NOMO-1 treated with dmso at 0.1 percent for 144 hours (cell line): ENCODE measurements around the gene NEURL2.
"Not testable (repeated sequence)": the region's sequence is repeated elsewhere in the genome, so short reads cannot be mapped to it uniquely, and the experiment has no call there.

Experiments
- DNase-seq: peaks from one replicate; lab custom pipeline; 2025; ENCODE audit not compliant: unreplicated experiment; lab: John Stamatoyannopoulos, UW

The NEURL2 gene

GRCh38 chr20:45890985-45891983 lies at the start of gene NEURL2, which contains the start of gene CTSA:
Gene NEURL2 (minus strand): TSS chr20:45891208. CDS start chr20:45890991, 217 bp downstream.
Gene CTSA (plus strand): TSS chr20:45891335. CDS start chr20:45891569, 234 bp downstream.
- peak; percentile 67 for DNase-seq

- DNase-seq: no peak
These were observed 49.5 kb upstream of the NEURL2 start for GRCh38 chr20:45940469-45940868.

- no peak for DNase-seq
These were observed 49.0 kb upstream of the NEURL2 start for GRCh38 chr20:45940053-45940452.

- no peak for DNase-seq
These were observed 47.9 kb upstream of the NEURL2 start for GRCh38 chr20:45938727-45939438.

GRCh38 chr20:45937765-45938164 lies 46.8 kb upstream of the NEURL2 start:
- no peak for DNase-seq

GRCh38 chr20:45935416-45936046 lies 44.5 kb upstream of the NEURL2 start:
- DNase-seq: no peak

- peak; percentile 95 for DNase-seq
These were observed 43.8 kb upstream of the NEURL2 start, which contains the start of gene PCIF1 for GRCh38 chr20:45934586-45935415. Gene PCIF1 (plus strand): TSS chr20:45934683. CDS start chr20:45939000, 4,317 bp downstream.

GRCh38 chr20:45934046-45934585 lies 43.1 kb upstream of the NEURL2 start:
- no peak for DNase-seq

GRCh38 chr20:45933266-45934045 lies 42.4 kb upstream of the NEURL2 start:
- peak; percentile 49 for DNase-seq

GRCh38 chr20:45931680-45932079 lies 40.7 kb upstream of the NEURL2 start:
- not testable (repeated sequence) for DNase-seq

GRCh38 chr20:45927071-45927878 lies 36.3 kb upstream of the NEURL2 start:
- no peak for DNase-seq

- DNase-seq: no peak
These were observed 35.7 kb upstream of the NEURL2 start for GRCh38 chr20:45926731-45927070.

GRCh38 chr20:45925821-45926506 lies 35.0 kb upstream of the NEURL2 start:
- no peak for DNase-seq

GRCh38 chr20:45924391-45925261 lies 33.6 kb upstream of the NEURL2 start:
- DNase-seq: no peak

GRCh38 chr20:45921337-45922189 lies 30.6 kb upstream of the NEURL2 start:
- DNase-seq: no peak
